HepG2 (cell line): ENCODE results near the gene DQX1. TPM values are rescaled to one million over a fixed set of nuclear protein-coding genes. Genes with fewer than 3 reads are reported as not detected.

Experiments
- ATAC-seq: fragments of 200-7000 bp; cut with Tn5 transposase; 3 replicates; pipeline ENCODE4 v1.9.1; 2020; ENCODE audit warnings: mild to moderate bottlenecking, moderate library complexity
- BruUV-seq: library from RNA; stranded (reverse); fragments of 400-500 nt; replicated peaks from 2 replicates; lab custom pipeline; 2021; lab: Mats Ljungman, UMichigan
- CTCF ChIA-PET: fragments of 300-600 bp; formaldehyde crosslinking; extraction: SDS; loops from one replicate; lab custom pipeline; 2021; ENCODE audit warnings: low total read pairs, inconsistent platforms, low intra/inter-chr PET ratio; lab: Yijun Ruan, JAX
- POLR2A ChIA-PET: fragments of 350-600 bp; sonication (Branson Sonifier 250); formaldehyde crosslinking; loops from one replicate; lab custom pipeline; 2020; ENCODE audit warnings: antibody characterized with exemption, inconsistent platforms; lab: Yijun Ruan, JAX
- DNase-seq: peaks from one replicate; pipeline ENCODE4 v3.0.0-alpha.2; 2015; ENCODE audit warnings: low spot score
- FAIRE-seq: peaks from 3 replicates; lab custom pipeline; 2011; peaks lifted over from hg19 to GRCh38; lab: Jason Lieb, UNC
- H2AFZ ChIP-seq: one replicate; pipeline ENCODE4 v1.6.1; 2011; ENCODE audit warnings: low read length, inconsistent platforms
- H3K27ac ChIP-seq: fragments of 300-600 bp; 3 replicates; pipeline ENCODE4 v1.8.0; 2011; ENCODE audit warnings: mixed run types, mild to moderate bottlenecking, mixed read lengths, low read length, inconsistent platforms; ENCODE audit not compliant: insufficient read depth; ENCODE audit errors: extremely low read length
- H3K27me3 ChIP-seq, 2 experiments: fragments of 200-600 bp in 1 of 2; 2 replicates in 1 of 2; 3 replicates in 1 of 2; pipeline versions ENCODE4 v1.6.0 to v1.8.0; 2011; ENCODE audit warnings: low read length in 2 of 2, mild to moderate bottlenecking in 2 of 2, moderate library complexity in 2 of 2, inconsistent platforms in 1 of 2; ENCODE audit not compliant: insufficient read depth in 2 of 2, control insufficient read depth in 1 of 2
- H3K36me3 ChIP-seq, 2 experiments: fragments of 200-600 bp in 1 of 2; replicated peaks in 1 of 2; 2 replicates in 1 of 2; 3 replicates in 1 of 2; pipeline versions ENCODE4 v1.5.1 to v1.8.0; 2011; ENCODE audit warnings: low read length in 2 of 2, inconsistent platforms in 1 of 2; ENCODE audit not compliant: insufficient read depth in 2 of 2, control insufficient read depth in 1 of 2
- H3K4me1 ChIP-seq: 2 replicates; pipeline ENCODE4 v1.5.1; 2012; ENCODE audit warnings: low read length, inconsistent platforms; ENCODE audit not compliant: insufficient read depth
- H3K4me2 ChIP-seq: 2 replicates; pipeline ENCODE4 v1.6.0; 2011; ENCODE audit warnings: low read depth, low read length, inconsistent platforms
- H3K4me3 ChIP-seq, 3 experiments: fragments of 200-600 bp in 1 of 3; sonication (generic), shearing (Covaris generic) in 1 of 3; replicated peaks in 1 of 3; 2 replicates each; pipeline ENCODE4 v1.5.1; 2011 to 2016; ENCODE audit warnings: low read length in 3 of 3, inconsistent platforms in 2 of 3, low read depth in 2 of 3, mild to moderate bottlenecking in 2 of 3, control low read depth in 1 of 3, mixed read lengths in 1 of 3; ENCODE audit not compliant: insufficient read depth in 1 of 3
- H3K79me2 ChIP-seq: one replicate; pipeline ENCODE4 v1.6.1; 2011; ENCODE audit warnings: low read length, inconsistent platforms; ENCODE audit not compliant: insufficient read depth
- H3K9ac ChIP-seq: 2 replicates; pipeline ENCODE4 v1.6.0; 2011; ENCODE audit warnings: mild to moderate bottlenecking, low read depth, low read length, inconsistent platforms; ENCODE audit not compliant: insufficient read depth
- H3K9me3 ChIP-seq: 2 replicates; pipeline ENCODE4 v1.5.1; 2012; ENCODE audit warnings: mild to moderate bottlenecking, low read length
- H4K20me1 ChIP-seq: 2 replicates; pipeline ENCODE4 v1.6.0; 2011; ENCODE audit warnings: inconsistent platforms, mild to moderate bottlenecking, low read length, moderate library complexity; ENCODE audit not compliant: insufficient read depth
- DNMT1 ChIP-seq: sonication (generic); formaldehyde crosslinking; IDR thresholded peaks from 2 replicates; pipeline ENCODE4 v1.5.1; 2020; ENCODE audit warnings: mild to moderate bottlenecking, missing genetic modification reagents
- EZH2 ChIP-seq: conservative IDR thresholded peaks from 2 replicates; pipeline ENCODE4 v1.6.1; 2012; ENCODE audit warnings: mild to moderate bottlenecking, low read depth, low read length, moderate library complexity
- GPBP1L1 ChIP-seq: sonication (generic); formaldehyde crosslinking; IDR thresholded peaks from 2 replicates; pipeline ENCODE4 v1.5.0; 2020; ENCODE audit warnings: mild to moderate bottlenecking, missing genetic modification reagents
- HNF4G ChIP-seq, 2 experiments: sonication (generic) in 1 of 2; formaldehyde crosslinking in 1 of 2; IDR thresholded peaks; 2 replicates each; pipeline versions ENCODE4 v1.4.0 to v1.6.1; 2011 to 2020; ENCODE audit warnings: borderline replicate concordance in 2 of 2, low read depth in 2 of 2, mild to moderate bottlenecking in 2 of 2, low read length in 1 of 2, missing genetic modification reagents in 1 of 2, moderate library complexity in 1 of 2
- KDM2A ChIP-seq: sonication (generic); formaldehyde crosslinking; IDR thresholded peaks from 2 replicates; pipeline ENCODE4 v1.4.0; 2020; ENCODE audit warnings: low read depth, missing genetic modification reagents, borderline replicate concordance
- MEIS1 ChIP-seq: sonication (generic); formaldehyde crosslinking; IDR thresholded peaks from 2 replicates; pipeline ENCODE4 v1.9.0; 2021; ENCODE audit warnings: mild to moderate bottlenecking, missing genetic modification reagents, moderate library complexity, borderline replicate concordance
- ZMAT5 ChIP-seq: sonication (generic); formaldehyde crosslinking; IDR thresholded peaks from 2 replicates; pipeline ENCODE4 v1.5.0; 2020; ENCODE audit warnings: mild to moderate bottlenecking, low read depth, missing genetic modification reagents, borderline replicate concordance
- ZNF121 ChIP-seq: sonication (generic); formaldehyde crosslinking; IDR thresholded peaks from 2 replicates; pipeline ENCODE4 v1.5.0; 2020; ENCODE audit warnings: mild to moderate bottlenecking, missing genetic modification reagents
- ZNF207 ChIP-seq: fragments of 450-650 bp; IDR thresholded peaks from 2 replicates; pipeline ENCODE4 v1.6.1; 2016; ENCODE audit warnings: antibody characterized with exemption, borderline replicate concordance
- ZNF619 ChIP-seq: sonication (generic); formaldehyde crosslinking; IDR thresholded peaks from 2 replicates; pipeline ENCODE4 v1.4.0; 2020; ENCODE audit warnings: mild to moderate bottlenecking, missing genetic modification reagents
- in situ Hi-C: cut with HindIII; loops from 2 replicates; pipeline ENCODE4 v1.10.0; 2017; ENCODE audit warnings: low pct_unique_long_range_greater_than_20kb; ENCODE audit not compliant: extremely low pct_ligation_motif_present
- intact Hi-C: fragments of 100-400 bp; cut with micrococcal nuclease; formaldehyde crosslinking; loops from one replicate; pipeline ENCODE4 v1.10.0; 2022; ENCODE audit not compliant: unreplicated experiment
- polyA plus RNA-seq, 8 experiments: library from polyadenylated mRNA; depleted of rRNA in 3 of 8; stranded (reverse) in 7 of 8; unstranded in 1 of 8; fragments of >200 nt; fragmentation: Illumina TruSeq in 4 of 8; extraction: Trizol in 4 of 8; gene quantifications; 2 replicates each; pipeline versions ENCODE4 v1.2.1 to v1.2.3, GENCODE V29; 2011 to 2016; ENCODE audit warnings: low read depth in 4 of 8, missing spikeins in 1 of 8, mixed read lengths in 1 of 8; ENCODE audit not compliant: insufficient read depth in 1 of 8
- total RNA-seq, 5 experiments: library from RNA; depleted of rRNA; stranded (reverse); fragments of >200 nt; fragmentation: Illumina TruSeq; extraction: Trizol; gene quantifications; 2 replicates each; pipeline ENCODE4 v1.2.3, GENCODE V29; 2016; ENCODE audit warnings: low read depth in 1 of 5

DQX1 gene
- total and polyA plus RNA-seq, 2 of the 13 experiments (the other 11 are each of a cell fraction or from before 2014, with no cell fraction given), result 27.6 to 89.8 TPM

GRCh38 chr2:74566754-74567085 lies 40.7 kb upstream of the DQX1 start:
- no peaks in the 10 kb centered on the region for H3K36me3 ChIP-seq
- H2AFZ ChIP-seq, result no peak overlapping the region
- no peak for DNase-seq
- no peaks in the 10 kb centered on the region for H3K9me3 ChIP-seq
- H3K9ac ChIP-seq, result no peak overlapping the region
- in situ Hi-C loops, result no loop called here
- no peak overlapping the region for H3K4me3 ChIP-seq
- H3K27me3 ChIP-seq, result peaks cover 0 to 50% of the 10 kb centered on the region in 2 experiments; a peak in 3 of 5 replicates
- intact Hi-C loops, result no loop called here
- no peak overlapping the region for H3K27ac ChIP-seq
- TF ChIP-seq ZMAT5 (CRISPR knock-in tag), result no peak
- no peak for TF ChIP-seq DNMT1 (CRISPR knock-in tag)
- no peak for TF ChIP-seq HNF4G (IDR thresholded peaks at IDR 0.05; ENCODE audit: borderline replicate concordance, low read depth, low read length)
- TF ChIP-seq HNF4G (CRISPR knock-in tag; IDR thresholded peaks at IDR 0.05; ENCODE audit: borderline replicate concordance, low read depth), result no peak
- no peak for TF ChIP-seq MEIS1 (CRISPR knock-in tag)
- no peak for TF ChIP-seq GPBP1L1 (CRISPR knock-in tag)
- no peak for TF ChIP-seq ZNF121 (CRISPR knock-in tag)
- TF ChIP-seq ZNF619, result no peak
- TF ChIP-seq EZH2, result no peak
- no peak for TF ChIP-seq KDM2A
- no peak for TF ChIP-seq ZNF207
- BruUV-seq, result no TSS peak
- ChIA-PET POLR2A (no interaction called here), CTCF (no interaction called here)
- no peak for ATAC-seq
- H3K4me2 ChIP-seq, result no peak overlapping the region
- no peaks in the 10 kb centered on the region for H3K79me2 ChIP-seq
- no peak for FAIRE-seq
- H3K4me1 ChIP-seq, result no peaks in the 10 kb centered on the region
- H4K20me1 ChIP-seq, result no peaks in the 10 kb centered on the region
